HS-5 (cell line): Measurements from ENCODE around the gene PGPEP1.

Source experiments
- DNase-seq: peaks from one replicate; pipeline ENCODE4 v3.0.0-alpha.2; 2012; ENCODE audit warnings: low read depth

Gene PGPEP1

DNA sequence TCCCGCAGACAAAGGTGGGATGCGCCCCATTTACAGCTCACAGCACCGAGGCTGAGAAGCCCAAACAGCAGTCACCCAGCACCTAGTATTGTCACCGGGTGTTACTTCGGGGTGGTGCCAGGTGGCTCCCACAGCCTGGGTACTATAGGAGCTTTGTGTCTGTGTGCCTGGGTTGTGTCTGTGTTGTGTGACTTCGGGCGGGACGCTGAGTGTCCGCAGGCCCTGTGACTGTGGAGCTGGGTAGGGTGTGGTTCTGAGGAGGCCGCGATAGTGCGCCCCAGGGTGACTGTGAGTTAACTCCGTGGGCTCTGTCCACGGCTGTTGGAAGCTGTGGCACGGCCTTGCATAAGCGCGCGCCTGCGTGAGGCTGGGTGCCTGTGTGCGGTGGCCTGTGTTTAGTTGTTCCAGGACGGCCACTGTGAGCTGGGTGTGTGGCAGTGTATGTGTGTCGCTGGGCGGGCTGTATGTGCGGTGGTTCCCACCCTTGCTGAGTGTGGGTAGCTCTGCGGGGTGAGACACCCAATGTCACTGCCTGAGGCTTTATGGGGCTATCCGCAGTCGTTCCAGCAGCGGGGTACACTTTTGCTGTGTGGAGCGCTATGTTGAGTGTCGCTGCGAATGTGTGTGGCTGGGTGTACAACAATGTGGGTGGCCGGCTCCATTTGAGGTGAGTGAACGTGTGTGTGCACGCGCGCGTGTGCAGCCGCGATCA, 78.2 kb downstream of the PGPEP1 start:
- DNase-seq: no peak

DNA sequence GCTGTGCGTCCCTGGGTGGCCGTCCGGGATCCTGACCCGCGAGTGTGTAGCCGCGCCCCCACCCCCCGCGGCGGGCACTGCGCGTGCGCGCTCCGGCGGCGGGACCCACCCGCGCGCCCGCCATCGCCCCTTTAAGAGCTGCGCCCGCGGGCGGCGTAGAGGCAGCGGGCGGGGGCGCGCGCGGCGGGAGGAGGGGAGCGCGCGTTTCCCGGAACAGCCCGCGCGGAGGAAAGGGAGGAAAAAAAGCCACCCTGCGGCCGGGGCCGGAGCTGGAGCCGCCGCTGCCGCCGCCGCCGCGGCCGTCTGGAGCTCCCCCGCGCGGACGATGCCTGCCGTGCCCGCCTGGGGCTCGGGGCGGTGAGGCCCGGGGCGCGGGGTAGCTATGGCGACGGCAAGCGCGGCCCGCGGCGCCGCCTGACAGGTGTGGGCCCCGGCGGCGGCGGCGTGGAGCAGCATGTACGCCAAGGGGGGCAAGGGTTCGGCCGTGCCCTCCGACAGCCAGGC, 78.8 kb downstream of the PGPEP1 start, which contains the start of gene SSBP4:
Gene SSBP4, plus strand, starts transcription at position 204 of the 504 bp plus-strand sequence. Its CDS starts 251 bp downstream, at position 455.
- DNase-seq: peak; percentile 29
